AG04450 (cell line): ENCODE results near the gene RYK. TPM values are rescaled to one million over a fixed set of nuclear protein-coding genes. Genes with fewer than 3 reads are reported as not detected.

Source experiments
- CTCF ChIA-PET: fragments of 300-600, 350-600 bp; formaldehyde crosslinking; extraction: SDS; loops from one replicate; lab custom pipeline; 2022; ENCODE audit warnings: antibody characterized with exemption, inconsistent platforms; lab: Charles Lee
- POLR2A ChIA-PET: fragments of 350-600 bp; formaldehyde crosslinking; extraction: SDS; loops from one replicate; lab custom pipeline; 2021; ENCODE audit warnings: antibody characterized with exemption, inconsistent platforms; lab: Yijun Ruan, JAX
- DNase-seq: peaks from one replicate; pipeline ENCODE4 v3.0.0-alpha.2; 2011; ENCODE audit warnings: low read depth, low spot score
- H3K27ac ChIP-seq: one replicate; pipeline ENCODE4 v1.5.1; 2012; ENCODE audit warnings: low read depth, low read length, control low read depth
- H3K27me3 ChIP-seq: one replicate; pipeline ENCODE4 v1.6.0; 2012; ENCODE audit warnings: low read length; ENCODE audit not compliant: control insufficient read depth, insufficient read depth
- H3K4me3 ChIP-seq: 2 replicates; pipeline ENCODE4 v1.5.1; 2011; ENCODE audit warnings: mild to moderate bottlenecking, low read depth, low read length, control low read depth
- H3K9me3 ChIP-seq: 2 replicates; pipeline ENCODE4 v1.5.1; 2012; ENCODE audit warnings: low read length; ENCODE audit not compliant: control insufficient read depth, insufficient read depth
- CTCF ChIP-seq: IDR thresholded peaks from 2 replicates; pipeline ENCODE4 v1.5.1; 2011; ENCODE audit warnings: low read depth, low read length, control low read depth, inconsistent platforms
- polyA plus RNA-seq: library from polyadenylated mRNA; depleted of rRNA; stranded (reverse); fragments of >200 nt; gene quantifications from 2 replicates; pipeline ENCODE4 v1.2.3, GENCODE V29; 2011

RYK gene
- polyA plus RNA-seq, 1 experiment = 74.5 TPM

GRCh38 chr3:134216191-134216764, 34.4 kb downstream of the RYK start:
- TF ChIP-seq CTCF = no peak
- ChIA-PET CTCF (interaction anchor here (0.8 to 1.7 kb wide), 7 partner anchors 9 to 398 kb away, joined by 3 to 6 read pairs (median 4); no protein-coding TSS in a partner anchor), POLR2A (no interaction called here)
- no peaks in the 10 kb centered on the region for H3K27me3 ChIP-seq
- H3K27ac ChIP-seq = no peak overlapping the region
- H3K4me3 ChIP-seq = no peak overlapping the region
- DNase-seq = no peak
- no peaks in the 10 kb centered on the region for H3K9me3 ChIP-seq

GRCh38 chr3:134214239-134214638, 36.4 kb downstream of the RYK start:
- Histone ChIP-seq H3K27me3 (no peaks in the 10 kb centered on the region), H3K4me3 (no peak overlapping the region), H3K9me3 (no peaks in the 10 kb centered on the region), H3K27ac (no peak overlapping the region)
- ChIA-PET CTCF (interaction anchor here (0.6 to 4.7 kb wide), 7 partner anchors 15 to 264 kb away, joined by 4 to 188 read pairs (median 90); no protein-coding TSS in a partner anchor), POLR2A (no interaction called here)
- DNase-seq = no peak
- TF ChIP-seq CTCF = no peak

- no peaks in the 10 kb centered on the region for H3K9me3 ChIP-seq
- peak; percentile 99 for TF ChIP-seq CTCF
- no peak overlapping the region for H3K27ac ChIP-seq
- POLR2A ChIA-PET = interaction anchor here (1.3 kb wide), 1 partner anchor 95 kb away, joined by 4 read pairs; no protein-coding TSS in a partner anchor
- H3K27me3 ChIP-seq = no peaks in the 10 kb centered on the region
- no peak for DNase-seq
- CTCF ChIA-PET = interaction anchor here (0.6 to 7.1 kb wide), 72 partner anchors 11 to 1482 kb away, joined by 3 to 227 read pairs (median 5); partner anchors contain the start of gene RYK
- H3K4me3 ChIP-seq = no peak overlapping the region
Observed at GRCh38 chr3:134212967-134213665, 37.5 kb downstream of the RYK start.

GRCh38 chr3:134211797-134212196, 38.9 kb downstream of the RYK start:
- Histone ChIP-seq H3K27ac (no peak overlapping the region), H3K27me3 (no peaks in the 10 kb centered on the region), H3K4me3 (no peak overlapping the region), H3K9me3 (no peaks in the 10 kb centered on the region)
- no peak for DNase-seq
- peak; percentile 87 for TF ChIP-seq CTCF
- ChIA-PET CTCF (interaction anchor here (0.5 to 7.1 kb wide), 75 partner anchors 13 to 1485 kb away, joined by 3 to 227 read pairs (median 5); no protein-coding TSS in a partner anchor), POLR2A (no interaction called here)

GRCh38 chr3:134205451-134205850, 45.2 kb downstream of the RYK start:
- ChIA-PET POLR2A (no interaction called here), CTCF (interaction anchor here (1.0 to 13.6 kb wide), 2 partner anchors 8 to 103 kb away, joined by 3 to 188 read pairs; no protein-coding TSS in a partner anchor)
- DNase-seq = no peak
- TF ChIP-seq CTCF = no peak
- Histone ChIP-seq H3K27me3 (no peaks in the 10 kb centered on the region), H3K9me3 (no peaks in the 10 kb centered on the region), H3K27ac (no peak overlapping the region), H3K4me3 (no peak overlapping the region)
